ENCODE data around the gene DNASE1L3.

DNA sequence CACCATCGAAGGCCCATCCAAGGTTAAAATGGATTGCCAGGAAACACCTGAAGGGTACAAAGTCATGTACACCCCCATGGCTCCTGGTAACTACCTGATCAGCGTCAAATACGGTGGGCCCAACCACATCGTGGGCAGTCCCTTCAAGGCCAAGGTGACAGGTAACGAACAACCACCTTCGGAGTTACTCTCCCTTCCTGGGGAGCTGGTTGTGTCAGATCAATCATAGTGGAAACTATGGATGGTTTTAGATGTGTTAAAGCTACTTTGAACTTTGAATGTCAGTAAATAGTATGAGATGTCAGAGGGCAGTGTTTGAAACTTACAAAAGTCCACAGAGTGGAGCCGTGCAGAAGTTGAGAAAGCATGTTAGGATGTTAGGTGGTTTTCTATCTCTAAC is 42.3 kb downstream of the DNASE1L3 start:
- TF ChIP-seq, protein P1, sequence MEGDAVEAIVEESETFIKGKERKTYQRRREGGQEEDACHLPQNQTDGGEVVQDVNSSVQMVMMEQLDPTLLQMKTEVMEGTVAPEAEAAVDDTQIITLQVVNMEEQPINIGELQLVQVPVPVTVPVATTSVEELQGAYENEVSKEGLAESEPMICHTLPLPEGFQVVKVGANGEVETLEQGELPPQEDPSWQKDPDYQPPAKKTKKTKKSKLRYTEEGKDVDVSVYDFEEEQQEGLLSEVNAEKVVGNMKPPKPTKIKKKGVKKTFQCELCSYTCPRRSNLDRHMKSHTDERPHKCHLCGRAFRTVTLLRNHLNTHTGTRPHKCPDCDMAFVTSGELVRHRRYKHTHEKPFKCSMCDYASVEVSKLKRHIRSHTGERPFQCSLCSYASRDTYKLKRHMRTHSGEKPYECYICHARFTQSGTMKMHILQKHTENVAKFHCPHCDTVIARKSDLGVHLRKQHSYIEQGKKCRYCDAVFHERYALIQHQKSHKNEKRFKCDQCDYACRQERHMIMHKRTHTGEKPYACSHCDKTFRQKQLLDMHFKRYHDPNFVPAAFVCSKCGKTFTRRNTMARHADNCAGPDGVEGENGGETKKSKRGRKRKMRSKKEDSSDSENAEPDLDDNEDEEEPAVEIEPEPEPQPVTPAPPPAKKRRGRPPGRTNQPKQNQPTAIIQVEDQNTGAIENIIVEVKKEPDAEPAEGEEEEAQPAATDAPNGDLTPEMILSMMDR (IDR thresholded peaks at IDR 0.05; ENCODE audit: low read length) = no peak
- TF ChIP-seq EZH2 (IDR thresholded peaks at IDR 0.05; ENCODE audit: borderline replicate concordance, low read length) = no peak
